ENCODE measurements around the gene PCDH11Y. TPM values are rescaled to one million over a fixed set of nuclear protein-coding genes. Genes with fewer than 3 reads are reported as not detected.
"Not testable (repeated sequence)": the region's sequence is repeated elsewhere in the genome, so short reads cannot be mapped to it uniquely, and the experiment has no call there.

PCDH11Y gene
- total RNA-seq, 2 donors from 2014 or later = not detected

- DNase-seq; intact Hi-C loops (cut with DNase I, micrococcal nuclease); ATAC-seq: not testable (repeated sequence)
Measured at GRCh38 chrY:5776485-5776884, 776.4 kb downstream of the PCDH11Y start.
